Stomach (tissue), 9 donors: ENCODE measurements around the gene COL10A1. TPM values are rescaled to one million over a fixed set of nuclear protein-coding genes. Genes with fewer than 3 reads are reported as not detected.

ENCODE experiments used
- DNase-seq, 2 donors: peaks; one replicate each; pipeline versions ENCODE4 v3.0.0 to v3.0.0-alpha.2; 2013 to 2019
- H3K27ac ChIP-seq, 5 donors: fragments of 200-600 bp in 4 of 5; sonication (generic) in 4 of 5; one replicate each; pipeline ENCODE4 v1.5.1; 2013 to 2019; ENCODE audit warnings: mild to moderate bottlenecking in 1 of 5, moderate library complexity in 1 of 5
- H3K27me3 ChIP-seq, 3 donors: fragments of 200-600 bp; sonication (generic); one replicate each; pipeline ENCODE4 v1.5.1; 2017 to 2019; ENCODE audit warnings: mixed run types in 1 of 3
- H3K36me3 ChIP-seq, 4 donors: fragments of 200-600 bp; sonication (generic); 1 replicate in 3 of 4; 2 replicates in 1 of 4; pipeline ENCODE4 v1.5.1; 2016 to 2019
- H3K4me1 ChIP-seq, 4 donors: fragments of 200-600 bp; sonication (generic); one replicate each; pipeline ENCODE4 v1.5.1; 2016 to 2019
- H3K4me3 ChIP-seq, 4 donors: fragments of 200-600 bp; sonication (generic) in 3 of 4; one replicate each; pipeline ENCODE4 v1.5.1; 2016 to 2019; ENCODE audit warnings: mild to moderate bottlenecking in 1 of 4
- H3K9me3 ChIP-seq, 4 donors: fragments of 200-600 bp; sonication (generic); one replicate each; pipeline ENCODE4 v1.5.1; 2016 to 2019
- CTCF ChIP-seq, 7 experiments: fragments of 450-650 bp in 4 of 7; fragments of 200-600 bp in 3 of 7; sonication (generic) in 3 of 7; IDR thresholded peaks; one replicate each; pipeline ENCODE4 v1.5.1; 2016 to 2019; ENCODE audit warnings: antibody characterized with exemption in 7 of 7, control low read depth in 2 of 7, mild to moderate bottlenecking in 1 of 7
- EP300 ChIP-seq: sonication (generic); formaldehyde crosslinking; IDR thresholded peaks from one replicate; pipeline ENCODE4 v1.6.1; 2017; ENCODE audit warnings: antibody characterized with exemption
- POLR2A ChIP-seq, 4 donors: fragments of 450-650 bp; IDR thresholded peaks; one replicate each; pipeline ENCODE4 v1.6.1; 2016; ENCODE audit warnings: antibody characterized with exemption in 4 of 4, control low read depth in 2 of 4, mild to moderate bottlenecking in 1 of 4, moderate library complexity in 1 of 4
- POLR2AphosphoS5 ChIP-seq, 3 donors: sonication (generic); formaldehyde crosslinking; IDR thresholded peaks; one replicate each; pipeline ENCODE4 v1.6.1; 2016; ENCODE audit warnings: antibody characterized with exemption in 3 of 3
- whole genome bisulfite sequencing, 5 donors: extraction: QIAGEN DNeasy Blood & Tissue Kit in 3 of 5; methylation state at CpG; one replicate each; pipeline versions ENCODE4 v1.1.5 to v1.1.7; 2013 to 2018; 5-methylcytosine and 5-hydroxymethylcytosine counted together
- intact Hi-C: fragments of 100-400 bp; cut with DNase I; formaldehyde crosslinking; loops from one replicate; pipeline ENCODE4 v1.15.1; 2023; ENCODE audit warnings: low total_unique reads
- polyA plus RNA-seq, 3 donors: library from polyadenylated mRNA; stranded (reverse); fragments of 200-250 nt; gene quantifications; one replicate each; pipeline ENCODE4 v1.2.3, GENCODE V29; 2013
- total RNA-seq, 5 donors: library from RNA; depleted of rRNA; stranded (reverse); fragments of >200 nt; gene quantifications; one replicate each; pipeline versions ENCODE4 v1.1.0 to v1.2.3, GENCODE V29; 2014 to 2016
- donor health status: healthy with polysubstance abuse.
- donor health status: Bipolar disorder and iron deficiency.
- donor health status: healthy.

COL10A1 gene
- total and polyA plus RNA-seq, 8 donors, result 0.37 TPM; not detected in 7

- TF ChIP-seq CTCF (IDR thresholded peaks at IDR 0.05) (no peak), POLR2AphosphoS5 (IDR thresholded peaks at IDR 0.05) (no peak), EP300 (no peak), POLR2A (IDR thresholded peaks at IDR 0.05) (no peak)
- Histone ChIP-seq H3K9me3 (no peaks in the 10 kb centered on the region), H3K27me3 (no peaks in the 10 kb centered on the region), H3K36me3 (peaks cover 0 to 4% (median 2%) of the 10 kb centered on the region in 4 donors), H3K27ac (peak overlapping the region in 1 of 5 donors; percentile 40), H3K4me1 (peaks cover 0 to 22% (median 2%) of the 10 kb centered on the region in 4 donors), H3K4me3 (no peak overlapping the region)
- intact Hi-C loops, result no loop called here
- 67 to 87% (median 71%) methylated on average over 2 of the region's 2 CpGs for WGBS, 5 donors
- no peak for DNase-seq
These were observed 2.0 kb upstream of the COL10A1 start for GRCh38 chr6:116127771-116128493.

GRCh38 chr6:116120430-116120829 lies 5.5 kb downstream of the COL10A1 start:
- TF ChIP-seq POLR2A (IDR thresholded peaks at IDR 0.05) (no peak), EP300 (no peak), POLR2AphosphoS5 (IDR thresholded peaks at IDR 0.05) (no peak), CTCF (IDR thresholded peaks at IDR 0.05) (no peak)
- intact Hi-C loops, result no loop called here
- Histone ChIP-seq H3K27me3 (no peaks in the 10 kb centered on the region), H3K4me1 (no peaks in the 10 kb centered on the region), H3K27ac (no peak overlapping the region), H3K4me3 (no peak overlapping the region), H3K36me3 (peaks cover 7 to 47% (median 44%) of the 10 kb centered on the region in 4 donors), H3K9me3 (no peaks in the 10 kb centered on the region)
- DNase-seq, result no peak
- 99 to 100% (median 100%) methylated on average over 2 to 3 of the region's 3 CpGs for WGBS, 5 donors

DNA sequence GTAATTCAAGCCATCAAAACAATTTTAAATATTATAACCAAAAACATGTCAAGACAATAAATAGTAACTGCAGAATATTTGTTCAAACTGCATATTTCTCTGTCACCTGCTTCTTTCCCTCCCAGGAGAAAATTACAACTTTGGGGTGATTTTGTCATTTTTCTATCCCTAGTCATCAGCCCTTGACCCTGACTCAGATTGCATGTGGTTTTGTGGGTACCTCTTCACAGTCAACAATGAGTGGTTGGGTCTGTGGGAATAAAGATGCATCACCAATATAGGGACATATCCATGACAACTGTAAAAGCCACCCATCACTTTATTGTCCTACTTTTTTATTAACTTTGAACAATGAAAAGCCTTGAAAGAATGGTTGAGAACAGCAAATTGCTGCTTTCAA lies 7.3 kb downstream of the COL10A1 start:
- intact Hi-C loops, result no loop called here

DNA sequence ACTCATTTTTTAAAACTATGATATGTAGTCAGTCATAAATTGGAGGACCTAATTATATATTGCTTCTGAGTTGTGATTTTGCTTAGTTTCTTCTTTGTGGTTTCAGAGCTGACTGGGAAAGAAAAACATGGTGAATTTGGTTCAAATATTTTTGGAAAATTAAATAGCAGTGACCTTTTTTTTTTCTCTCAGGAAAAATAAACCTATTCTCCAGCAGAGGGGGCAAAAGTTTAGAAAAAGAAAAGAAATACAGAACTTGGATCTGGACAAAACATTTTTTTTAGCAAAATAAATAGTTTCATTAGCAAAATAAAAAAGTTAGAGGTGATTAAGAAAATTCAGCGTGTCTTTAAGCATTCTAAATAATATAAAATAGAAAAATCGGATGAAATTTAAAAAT lies 10.2 kb downstream of the COL10A1 start:
- DNase-seq, result no peak
- Histone ChIP-seq H3K36me3 (peaks cover 8 to 81% (median 75%) of the 10 kb centered on the region in 4 donors), H3K27me3 (no peaks in the 10 kb centered on the region), H3K4me1 (peaks cover 0 to 15% (median 0%) of the 10 kb centered on the region in 4 donors), H3K4me3 (no peak overlapping the region), H3K9me3 (no peaks in the 10 kb centered on the region), H3K27ac (no peak overlapping the region)
- intact Hi-C loops, result no loop called here
- WGBS, 5 donors, result 70 to 98% (median 94%) methylated on average over 2 of the region's 2 CpGs
- TF ChIP-seq CTCF (IDR thresholded peaks at IDR 0.05) (peak in 1 of 7 experiments; percentile 16), EP300 (no peak)

More for the DNA sequence above, 7.3 kb downstream of the COL10A1 start:
- peaks cover 7 to 64% (median 58%) of the 10 kb centered on the region in 4 donors for H3K36me3 ChIP-seq
- no peak overlapping the region for H3K27ac ChIP-seq
- H3K9me3 ChIP-seq, result no peaks in the 10 kb centered on the region
- H3K4me1 ChIP-seq, result no peaks in the 10 kb centered on the region
- H3K27me3 ChIP-seq, result no peaks in the 10 kb centered on the region
- no peak for DNase-seq
- no peak overlapping the region for H3K4me3 ChIP-seq
- TF ChIP-seq POLR2A (IDR thresholded peaks at IDR 0.05) (no peak), CTCF (IDR thresholded peaks at IDR 0.05) (no peak), EP300 (no peak), POLR2AphosphoS5 (IDR thresholded peaks at IDR 0.05) (no peak)
